Activated CD4-positive, CD25-positive, alpha-beta regulatory T cell treated with anti-CD3 and anti-CD28 coated beads, Interleukin-2, amount 50 U/mL, for 72 hours (primary cell): ENCODE measurements around the gene MAP2K3.
"Not testable (repeated sequence)": the region's sequence is repeated elsewhere in the genome, so short reads cannot be mapped to it uniquely, and the experiment has no call there.

ENCODE experiments used
- DNase-seq: peaks from one replicate; pipeline ENCODE4 v3.0.0; 2021

The MAP2K3 gene

GRCh38 chr17:21297597-21297996 lies 13.1 kb downstream of the MAP2K3 start:
- no peak for DNase-seq

GRCh38 chr17:21298056-21298982 lies 13.8 kb downstream of the MAP2K3 start:
- no peak for DNase-seq

GRCh38 chr17:21298983-21299519 lies 14.5 kb downstream of the MAP2K3 start:
- DNase-seq, result no peak

- no peak for DNase-seq
These were observed 15.6 kb downstream of the MAP2K3 start for GRCh38 chr17:21299981-21300600.

- DNase-seq, result no peak
These were observed 16.4 kb downstream of the MAP2K3 start for GRCh38 chr17:21300601-21301571.

- DNase-seq, result no peak
These were observed 17.4 kb downstream of the MAP2K3 start for GRCh38 chr17:21301593-21302550.

- no peak for DNase-seq
These were observed 18.4 kb downstream of the MAP2K3 start for GRCh38 chr17:21302711-21303425.

- no peak for DNase-seq
These were observed 19.0 kb downstream of the MAP2K3 start for GRCh38 chr17:21303441-21304065.

- DNase-seq, result no peak
These were observed 19.6 kb downstream of the MAP2K3 start for GRCh38 chr17:21304091-21304490.

GRCh38 chr17:21304551-21305151 lies 20.1 kb downstream of the MAP2K3 start:
- DNase-seq, result not testable (repeated sequence)

- not testable (repeated sequence) for DNase-seq
These were observed 21.1 kb downstream of the MAP2K3 start for GRCh38 chr17:21305431-21306180.

GRCh38 chr17:21306611-21307272 lies 22.2 kb downstream of the MAP2K3 start:
- not testable (repeated sequence) for DNase-seq

GRCh38 chr17:21307273-21307625 lies 22.7 kb downstream of the MAP2K3 start:
- DNase-seq, result not testable (repeated sequence)

GRCh38 chr17:21308931-21309381 lies 24.4 kb downstream of the MAP2K3 start:
- DNase-seq, result not testable (repeated sequence)

GRCh38 chr17:21310061-21310765 lies 25.7 kb downstream of the MAP2K3 start:
- not testable (repeated sequence) for DNase-seq

- DNase-seq, result not testable (repeated sequence)
These were observed 26.5 kb downstream of the MAP2K3 start for GRCh38 chr17:21310766-21311602.

GRCh38 chr17:21313320-21313719 lies 28.8 kb downstream of the MAP2K3 start:
- DNase-seq, result no peak
